Activated CD4-positive, alpha-beta T cell treated with anti-CD3 and anti-CD28 coated beads for 36 hours (primary cell): ENCODE results near the gene LRRC70. TPM values are rescaled to one million over a fixed set of nuclear protein-coding genes. Genes with fewer than 3 reads are reported as not detected.
A peak's percentile ranks its signal among the peaks of the same experiment; 100 is the strongest.

Source experiments
- ATAC-seq: fragments of 200-7000 bp; cut with Tn5 transposase; one replicate; pipeline ENCODE4 v1.10.0; 2021; ENCODE audit warnings: mild to moderate bottlenecking, moderate library complexity
- CTCF ChIA-PET: fragments of 350-600 bp; sonication (Branson Sonifier 250); formaldehyde crosslinking; loops from one replicate; lab custom pipeline; 2021; ENCODE audit warnings: antibody characterized with exemption; lab: Charles Lee
- POLR2A ChIA-PET: fragments of 350-600 bp; sonication (Branson Sonifier 250); formaldehyde crosslinking; loops from one replicate; lab custom pipeline; 2021; ENCODE audit warnings: antibody characterized with exemption, inconsistent platforms; lab: Charles Lee
- DNase-seq: peaks from one replicate; pipeline ENCODE4 v3.0.0-alpha.2; 2020
- H3K27ac Mint-ChIP-seq: one replicate; pipeline ENCODE4 v1.8.0; 2021; ENCODE audit warnings: mixed read lengths
- H3K27me3 Mint-ChIP-seq: one replicate; pipeline ENCODE4 v1.8.0; 2021; ENCODE audit warnings: mixed read lengths
- H3K36me3 Mint-ChIP-seq: one replicate; pipeline ENCODE4 v1.8.0; 2021; ENCODE audit warnings: low read depth, mixed read lengths
- H3K4me1 Mint-ChIP-seq: one replicate; pipeline ENCODE4 v1.8.0; 2021; ENCODE audit warnings: mixed read lengths
- H3K4me3 Mint-ChIP-seq: one replicate; pipeline ENCODE4 v1.8.0; 2021; ENCODE audit warnings: mild to moderate bottlenecking, moderate library complexity, mixed read lengths
- H3K9me3 Mint-ChIP-seq: one replicate; pipeline ENCODE4 v1.8.0; 2021; ENCODE audit warnings: low read depth, mixed read lengths
- intact Hi-C, 2 experiments: fragments of 100-400 bp; cut with DNase I in 1 of 2; cut with micrococcal nuclease in 1 of 2; formaldehyde crosslinking; loops; one replicate each; pipeline versions ENCODE4 v1.14.2 to v1.15.1; 2022 to 2024; cut with DNase I, micrococcal nuclease
- total RNA-seq, 2 experiments: library from RNA; stranded (reverse); gene quantifications; one replicate each; pipeline ENCODE4 v1.2.3, GENCODE V29; 2021

LRRC70 gene
- total RNA-seq, 2 experiments from 2014 or later = 0.58 to 0.64 TPM

DNA sequence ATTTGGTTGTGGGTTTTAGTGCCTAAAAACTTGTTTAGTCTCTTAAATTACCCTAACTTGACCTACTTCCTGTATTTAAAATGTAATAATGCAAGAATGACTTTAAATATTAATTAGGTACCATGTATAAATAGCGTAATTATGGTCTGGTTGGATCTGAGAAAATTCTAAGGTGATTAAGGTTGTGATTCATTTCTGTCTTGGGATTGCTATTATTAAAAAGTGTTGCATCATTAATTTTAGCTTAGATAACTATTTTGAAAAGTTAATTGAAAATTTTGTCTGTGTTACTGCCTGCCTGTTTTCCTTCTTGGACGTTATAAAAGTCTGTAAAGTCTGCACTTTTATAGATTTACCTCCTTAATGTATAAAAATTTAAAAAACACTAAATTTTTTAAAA is 11.8 kb downstream of the LRRC70 start:
- H3K36me3 Mint-ChIP-seq = peaks cover 32% of the 10 kb centered on the region
- no peaks in the 10 kb centered on the region for H3K9me3 Mint-ChIP-seq
- ATAC-seq = no peak
- DNase-seq = no peak
- no peak overlapping the region for H3K4me3 Mint-ChIP-seq
- no peaks in the 10 kb centered on the region for H3K27me3 Mint-ChIP-seq
- ChIA-PET CTCF (interaction anchor here (0.7 to 1.3 kb wide), 3 partner anchors 12 to 19 kb away, joined by 3 read pairs; partner anchors contain the start of gene LRRC70), POLR2A (no interaction called here)
- peaks cover 8% of the 10 kb centered on the region for H3K4me1 Mint-ChIP-seq
- no peak overlapping the region for H3K27ac Mint-ChIP-seq
- intact Hi-C loops = no loop called here

GRCh38 chr5:62592558-62592957 is 13.9 kb downstream of the LRRC70 start:
- no peaks in the 10 kb centered on the region for H3K27me3 Mint-ChIP-seq
- no peak overlapping the region for H3K4me3 Mint-ChIP-seq
- H3K36me3 Mint-ChIP-seq = peaks cover 31% of the 10 kb centered on the region
- ChIA-PET POLR2A (no interaction called here), CTCF (interaction anchor here (0.6 to 1.0 kb wide), 2 partner anchors 11 to 206 kb away, joined by 3 to 4 read pairs; no protein-coding TSS in a partner anchor)
- no peak for ATAC-seq
- intact Hi-C loops = no loop called here
- H3K27ac Mint-ChIP-seq = no peak overlapping the region
- H3K9me3 Mint-ChIP-seq = no peaks in the 10 kb centered on the region
- H3K4me1 Mint-ChIP-seq = no peaks in the 10 kb centered on the region
- no peak for DNase-seq

DNA sequence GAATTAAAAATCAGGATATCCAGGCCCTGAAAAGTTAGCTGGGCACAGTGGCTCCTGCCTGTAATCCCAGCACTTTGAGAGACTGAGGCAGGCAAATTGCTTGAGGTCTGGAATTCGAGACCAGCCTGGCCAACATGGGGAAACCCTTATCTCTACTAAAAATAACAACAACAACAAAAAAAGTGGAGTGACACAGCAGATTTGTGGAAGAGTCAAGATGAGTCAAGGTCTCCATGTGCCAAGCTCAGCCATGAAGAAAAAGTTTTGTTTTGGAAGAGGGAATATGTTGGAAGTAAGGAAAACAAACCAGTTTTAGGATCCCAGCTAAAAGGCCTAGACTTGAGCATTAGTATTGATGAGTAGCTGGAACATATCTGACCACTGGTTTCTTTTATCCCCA is 14.7 kb downstream of the LRRC70 start:
- H3K36me3 Mint-ChIP-seq = peaks cover 29% of the 10 kb centered on the region
- no peaks in the 10 kb centered on the region for H3K9me3 Mint-ChIP-seq
- H3K27me3 Mint-ChIP-seq = no peaks in the 10 kb centered on the region
- ATAC-seq (no peak), DNase-seq (no peak)
- no peak overlapping the region for H3K4me3 Mint-ChIP-seq
- H3K4me1 Mint-ChIP-seq = no peaks in the 10 kb centered on the region
- ChIA-PET POLR2A (no interaction called here), CTCF (interaction anchor here (1.0 kb wide), 1 partner anchor 12 kb away, joined by 4 read pairs; no protein-coding TSS in a partner anchor)
- intact Hi-C loops = no loop called here
- no peak overlapping the region for H3K27ac Mint-ChIP-seq

DNA sequence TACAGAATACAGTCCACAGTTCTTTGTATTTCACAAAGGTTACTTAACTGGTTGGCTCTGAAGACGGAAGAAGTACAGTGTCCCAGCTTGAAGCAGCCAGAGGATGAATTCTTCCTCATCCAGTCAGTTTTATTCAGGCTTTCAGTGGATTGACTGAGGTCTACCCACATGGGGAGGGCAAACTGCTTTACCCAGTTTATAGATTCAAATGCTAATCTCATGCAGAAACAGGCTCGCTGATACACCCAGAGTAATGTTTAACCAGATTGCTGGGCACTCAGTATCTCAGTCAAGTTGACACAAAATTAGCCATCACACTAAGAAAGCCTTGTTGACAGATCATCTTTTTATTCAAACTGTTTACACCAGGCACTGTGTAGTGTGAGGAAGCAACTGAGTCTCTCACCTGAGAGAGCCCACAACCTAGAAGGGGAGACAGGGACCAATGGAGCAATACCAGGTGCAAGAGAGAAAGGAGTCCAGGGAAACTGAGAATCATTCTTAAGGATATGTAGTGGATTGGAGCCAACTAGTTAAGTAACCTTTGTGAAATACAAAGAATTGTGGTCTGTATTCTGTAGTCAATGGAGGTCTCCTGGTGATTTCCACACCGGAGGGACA is 15.9 kb downstream of the LRRC70 start:
- Mint-ChIP-seq H3K36me3 (peaks cover 22% of the 10 kb centered on the region), H3K27me3 (no peaks in the 10 kb centered on the region), H3K27ac (no peak overlapping the region), H3K9me3 (no peaks in the 10 kb centered on the region), H3K4me3 (no peak overlapping the region), H3K4me1 (no peaks in the 10 kb centered on the region)
- ATAC-seq (no peak), DNase-seq (no peak)
- CTCF ChIA-PET = no interaction called here
- intact Hi-C loops = no loop called here
- POLR2A ChIA-PET = no interaction called here

DNA sequence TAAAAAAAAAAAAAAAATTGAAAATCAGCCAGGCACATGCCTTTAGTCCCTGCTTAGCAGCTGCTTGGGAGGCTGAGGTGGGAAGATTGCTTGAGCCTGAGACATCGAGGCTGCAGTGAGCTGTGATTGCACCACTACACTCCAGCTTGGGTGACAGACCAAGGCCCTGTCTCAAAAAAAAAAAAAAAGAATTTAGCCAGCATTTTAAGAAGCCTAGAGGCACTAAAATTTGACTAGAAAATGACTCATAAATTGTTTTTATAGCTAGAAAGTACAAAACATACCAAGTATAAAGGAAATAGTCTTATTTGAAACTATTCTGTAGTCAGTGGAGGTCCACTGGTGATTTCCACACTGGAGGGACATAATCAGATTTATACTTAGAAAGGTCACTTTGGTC is 17.5 kb downstream of the LRRC70 start:
- ChIA-PET POLR2A (no interaction called here), CTCF (interaction anchor here (0.7 kb wide), 1 partner anchor 122 kb away, joined by 4 read pairs; no protein-coding TSS in a partner anchor)
- no peak for ATAC-seq
- Mint-ChIP-seq H3K27ac (no peak overlapping the region), H3K9me3 (no peaks in the 10 kb centered on the region), H3K27me3 (no peaks in the 10 kb centered on the region), H3K36me3 (peaks cover 22% of the 10 kb centered on the region), H3K4me1 (no peaks in the 10 kb centered on the region), H3K4me3 (no peak overlapping the region)
- intact Hi-C loops = no loop called here
- no peak for DNase-seq

DNA sequence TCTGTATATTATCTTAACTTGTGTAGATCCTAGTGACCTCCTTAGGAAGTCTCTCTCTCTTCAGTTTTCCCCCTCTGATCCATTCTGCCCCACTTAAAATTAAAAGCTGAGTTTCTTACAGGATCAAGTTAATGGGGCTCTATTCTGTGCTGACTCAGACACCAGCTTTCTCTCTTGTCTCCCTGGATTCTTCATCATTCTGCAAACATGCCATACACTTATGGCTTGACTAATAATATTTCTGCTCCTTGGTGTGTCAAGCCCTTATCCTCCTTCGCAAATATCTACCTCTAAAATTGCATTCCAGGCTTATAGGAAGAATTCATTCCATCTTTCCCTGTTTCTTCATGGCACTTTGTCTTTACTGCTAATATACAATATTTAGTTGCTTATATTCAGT is 18.1 kb downstream of the LRRC70 start:
- CTCF ChIA-PET = no interaction called here
- no peaks in the 10 kb centered on the region for H3K9me3 Mint-ChIP-seq

DNA sequence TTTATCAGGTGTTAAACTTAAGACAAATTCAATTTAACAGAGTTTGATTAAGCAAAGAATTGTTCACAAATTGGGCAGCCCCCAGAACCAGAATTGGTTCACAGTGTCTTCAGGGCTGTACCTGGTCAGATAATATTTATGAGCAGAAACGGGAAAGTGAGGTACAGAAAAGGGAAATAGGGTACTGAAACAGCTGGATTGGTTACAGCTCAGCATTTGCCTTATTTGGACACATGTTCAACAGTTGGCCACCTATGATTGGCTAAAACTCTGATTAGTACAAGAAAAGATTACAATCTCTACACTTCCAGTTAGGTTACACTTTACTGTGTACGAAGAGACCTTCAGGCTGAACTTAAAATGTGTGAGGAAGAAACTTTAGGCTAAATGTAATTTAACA is 18.7 kb downstream of the LRRC70 start:
- Mint-ChIP-seq H3K27ac (no peak overlapping the region), H3K4me1 (no peaks in the 10 kb centered on the region), H3K36me3 (peaks cover 17% of the 10 kb centered on the region), H3K27me3 (no peaks in the 10 kb centered on the region), H3K9me3 (no peaks in the 10 kb centered on the region), H3K4me3 (no peak overlapping the region)
- intact Hi-C loops = no loop called here
- no peak for DNase-seq
- POLR2A ChIA-PET = no interaction called here
- CTCF ChIA-PET = no interaction called here
- no peak for ATAC-seq

More for the DNA sequence above, 18.1 kb downstream of the LRRC70 start:
- H3K4me3 Mint-ChIP-seq = no peak overlapping the region
- H3K36me3 Mint-ChIP-seq = peaks cover 20% of the 10 kb centered on the region
- no peak for ATAC-seq
- H3K27me3 Mint-ChIP-seq = no peaks in the 10 kb centered on the region
- intact Hi-C loops = no loop called here
- DNase-seq = no peak
- no peak overlapping the region for H3K27ac Mint-ChIP-seq
- H3K4me1 Mint-ChIP-seq = no peaks in the 10 kb centered on the region
- POLR2A ChIA-PET = no interaction called here

GRCh38 chr5:62600560-62601252 is 22.1 kb downstream of the LRRC70 start:
- intact Hi-C loops = no loop called here
- no peak for ATAC-seq
- Mint-ChIP-seq H3K36me3 (peaks cover 9% of the 10 kb centered on the region), H3K4me3 (no peak overlapping the region), H3K27ac (no peak overlapping the region), H3K4me1 (no peaks in the 10 kb centered on the region), H3K9me3 (no peaks in the 10 kb centered on the region), H3K27me3 (no peaks in the 10 kb centered on the region)
- no peak for DNase-seq
- CTCF ChIA-PET = interaction anchor here (0.6 to 1.1 kb wide), 4 partner anchors 13 to 167 kb away, joined by 3 read pairs; partner anchors contain the start of gene LRRC70
- POLR2A ChIA-PET = no interaction called here

GRCh38 chr5:62603934-62604333 is 25.3 kb downstream of the LRRC70 start:
- ChIA-PET CTCF (interaction anchor here (1.6 kb wide), 1 partner anchor 26 kb away, joined by 5 read pairs; the partner anchor contains the start of gene LRRC70), POLR2A (no interaction called here)
- peaks cover 18% of the 10 kb centered on the region for H3K36me3 Mint-ChIP-seq
- DNase-seq (no peak), ATAC-seq (no peak)
- intact Hi-C loops = no loop called here
- no peak overlapping the region for H3K4me3 Mint-ChIP-seq
- no peaks in the 10 kb centered on the region for H3K9me3 Mint-ChIP-seq
- peaks cover 6% of the 10 kb centered on the region for H3K4me1 Mint-ChIP-seq
- no peak overlapping the region for H3K27ac Mint-ChIP-seq
- H3K27me3 Mint-ChIP-seq = no peaks in the 10 kb centered on the region

DNA sequence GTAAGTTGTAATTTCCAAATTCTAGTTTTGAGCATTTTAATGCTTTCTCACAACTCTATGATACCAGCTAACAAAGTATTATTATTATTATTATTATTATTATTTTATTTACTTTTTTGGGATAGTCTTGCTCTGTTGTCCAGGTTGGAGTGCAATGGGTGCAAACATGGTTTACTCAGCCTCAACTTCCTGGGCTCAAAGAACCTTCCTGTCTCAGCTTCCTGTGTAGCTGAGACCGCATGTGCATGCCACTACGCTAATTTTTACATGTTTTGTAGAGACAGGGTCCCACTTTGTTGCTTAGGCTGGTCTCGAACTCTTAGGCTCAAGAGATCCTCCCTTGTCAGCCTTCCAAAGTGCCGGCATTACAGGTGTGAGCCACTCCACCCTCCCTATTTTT is 27.0 kb downstream of the LRRC70 start:
- Mint-ChIP-seq H3K27me3 (no peaks in the 10 kb centered on the region), H3K9me3 (no peaks in the 10 kb centered on the region), H3K4me3 (no peak overlapping the region), H3K4me1 (peaks cover 6% of the 10 kb centered on the region), H3K36me3 (peaks cover 27% of the 10 kb centered on the region), H3K27ac (no peak overlapping the region)
- intact Hi-C loops = no loop called here
- ATAC-seq = no peak
- ChIA-PET POLR2A (no interaction called here), CTCF (interaction anchor here (0.9 to 1.6 kb wide), 4 partner anchors 22 to 145 kb away, joined by 3 to 5 read pairs (median 4); partner anchors contain the start of gene LRRC70)
- no peak for DNase-seq

GRCh38 chr5:62606878-62607277 is 28.3 kb downstream of the LRRC70 start:
- CTCF ChIA-PET = interaction anchor here (0.8 kb wide), 1 partner anchor 25 kb away, joined by 3 read pairs; no protein-coding TSS in a partner anchor
- POLR2A ChIA-PET = interaction anchor here (0.5 kb wide), 1 partner anchor 29 kb away, joined by 4 read pairs; the partner anchor contains the start of gene LRRC70
- Mint-ChIP-seq H3K27me3 (no peaks in the 10 kb centered on the region), H3K4me3 (no peak overlapping the region), H3K36me3 (peaks cover 30% of the 10 kb centered on the region), H3K27ac (peak overlapping the region; percentile 4), H3K9me3 (no peaks in the 10 kb centered on the region), H3K4me1 (peaks cover 6% of the 10 kb centered on the region)
- intact Hi-C loops = no loop called here
- DNase-seq = no peak
- ATAC-seq = no peak

DNA sequence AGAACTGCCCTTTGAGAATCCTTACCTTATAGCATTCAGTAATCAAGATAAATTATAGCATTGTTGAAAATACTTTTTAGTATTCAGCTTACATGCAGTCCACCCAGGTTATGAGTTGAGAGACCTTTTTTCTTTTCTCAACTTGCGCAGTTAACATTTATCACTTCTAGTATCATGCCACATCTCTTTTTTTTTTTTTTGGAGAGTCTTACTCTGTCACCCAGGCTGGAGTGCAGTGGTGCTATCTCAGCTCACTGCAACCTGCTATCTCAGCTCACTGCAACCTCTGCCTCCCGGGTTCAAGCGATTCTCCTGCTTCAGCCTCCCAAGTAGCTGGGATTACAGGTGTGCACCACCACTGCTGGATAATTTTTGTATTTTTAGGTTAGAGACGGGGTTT is 29.0 kb downstream of the LRRC70 start:
- POLR2A ChIA-PET = no interaction called here
- Mint-ChIP-seq H3K4me3 (no peak overlapping the region), H3K27ac (no peak overlapping the region), H3K9me3 (no peaks in the 10 kb centered on the region), H3K36me3 (peaks cover 30% of the 10 kb centered on the region), H3K27me3 (no peaks in the 10 kb centered on the region), H3K4me1 (peaks cover 6% of the 10 kb centered on the region)
- CTCF ChIA-PET = no interaction called here
- no peak for DNase-seq
- intact Hi-C loops = no loop called here
- ATAC-seq = no peak
